HUES6 (cell line): Measurements from ENCODE around the gene NOS1AP.

Experiments used
- H3K27ac ChIP-seq: 2 replicates; pipeline ENCODE4 v1.7.0; 2013; ENCODE audit warnings: low read depth, mild to moderate bottlenecking, low read length, inconsistent platforms
- H3K27me3 ChIP-seq: 2 replicates; pipeline ENCODE4 v1.6.1; 2013; ENCODE audit warnings: low read length; ENCODE audit not compliant: control insufficient read depth, insufficient read depth
- H3K36me3 ChIP-seq: 2 replicates; pipeline ENCODE4 v1.6.1; 2013; ENCODE audit warnings: low read length; ENCODE audit not compliant: control insufficient read depth, insufficient read depth
- H3K4me1 ChIP-seq: 2 replicates; pipeline ENCODE4 v1.6.1; 2013; ENCODE audit warnings: low read length; ENCODE audit not compliant: control insufficient read depth, insufficient read depth
- H3K4me3 ChIP-seq: 2 replicates; pipeline ENCODE4 v1.5.1; 2013; ENCODE audit warnings: low read depth, low read length
- H3K9ac ChIP-seq: one replicate; pipeline ENCODE4 v1.6.1; 2013; ENCODE audit warnings: mild to moderate bottlenecking, low read length
- H3K9me3 ChIP-seq: 2 replicates; pipeline ENCODE4 v1.6.1; 2013; ENCODE audit warnings: low read depth, low read length; ENCODE audit not compliant: control insufficient read depth, insufficient read depth

The NOS1AP gene

DNA sequence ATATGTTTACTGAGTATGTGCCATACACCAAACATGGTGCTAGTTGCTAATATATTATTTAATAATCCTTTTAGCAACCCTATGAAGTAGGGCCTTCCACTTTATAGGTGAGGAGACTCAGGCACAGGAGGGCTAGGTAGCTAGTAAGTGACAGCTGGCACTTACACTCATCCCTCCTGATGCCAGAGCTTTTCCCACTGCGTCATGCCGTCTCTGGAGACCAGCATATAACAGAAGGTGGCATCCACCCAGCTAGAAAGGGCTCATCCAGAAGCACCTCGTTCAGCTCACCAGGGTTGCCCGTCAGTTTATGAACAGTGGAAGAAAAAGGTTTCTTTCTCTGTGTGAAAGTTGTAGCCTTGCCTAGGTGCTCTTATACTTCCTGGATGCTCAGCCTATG, 108.9 kb downstream of the NOS1AP start:
- Histone ChIP-seq H3K36me3 (no peaks in the 10 kb centered on the region), H3K9ac (no peak overlapping the region), H3K27ac (no peak overlapping the region)

DNA sequence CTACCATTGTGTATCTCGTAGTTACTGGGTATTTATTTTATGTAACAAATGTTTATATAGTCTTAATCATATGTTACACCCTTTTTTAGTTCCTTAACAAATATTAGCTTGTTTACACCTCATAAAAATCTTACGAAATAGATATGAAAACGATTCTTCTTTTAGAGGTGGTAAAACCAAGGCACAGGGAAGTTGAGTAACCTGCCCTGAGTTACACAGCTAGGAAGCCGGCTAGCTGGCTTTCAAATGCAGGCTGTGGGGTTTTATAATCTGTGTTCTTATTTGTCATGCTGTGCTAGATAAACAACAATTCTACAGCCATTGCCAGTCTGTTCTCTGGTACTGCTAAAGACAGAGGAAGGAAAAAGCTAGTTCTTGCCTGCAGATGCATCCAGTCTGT, 109.6 kb downstream of the NOS1AP start:
- H3K9me3 ChIP-seq = no peaks in the 10 kb centered on the region
- no peaks in the 10 kb centered on the region for H3K36me3 ChIP-seq
- H3K27me3 ChIP-seq = no peaks in the 10 kb centered on the region
- no peak overlapping the region for H3K27ac ChIP-seq
- peaks cover 49% of the 10 kb centered on the region for H3K4me1 ChIP-seq
- no peak overlapping the region for H3K4me3 ChIP-seq
- no peak overlapping the region for H3K9ac ChIP-seq

More for the DNA sequence above, 108.9 kb downstream of the NOS1AP start:
- H3K9me3 ChIP-seq = no peaks in the 10 kb centered on the region
- no peaks in the 10 kb centered on the region for H3K27me3 ChIP-seq
- peaks cover 49% of the 10 kb centered on the region for H3K4me1 ChIP-seq
- H3K4me3 ChIP-seq = no peak overlapping the region

DNA sequence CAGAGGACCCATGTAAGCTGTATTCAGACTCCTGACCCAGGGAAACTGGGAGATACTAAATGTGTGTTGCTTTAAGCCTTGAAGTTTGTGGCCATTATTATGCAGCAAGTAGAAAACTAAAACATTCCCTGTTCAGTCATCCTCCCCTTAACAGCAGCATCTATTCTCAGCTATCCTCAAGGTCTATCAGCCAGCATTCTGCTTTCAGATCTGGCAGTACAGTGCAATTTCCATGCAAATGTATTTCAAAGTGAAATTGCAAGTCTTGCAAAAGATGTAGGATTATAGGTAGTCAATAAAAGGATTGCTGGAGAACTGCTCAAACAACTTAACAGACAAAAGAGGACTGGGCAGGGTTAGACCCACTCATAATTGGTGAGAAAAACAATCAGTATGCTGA, 111.3 kb downstream of the NOS1AP start:
- Histone ChIP-seq H3K9me3 (no peaks in the 10 kb centered on the region), H3K27me3 (no peaks in the 10 kb centered on the region), H3K9ac (no peak overlapping the region), H3K27ac (no peak overlapping the region), H3K4me3 (no peak overlapping the region), H3K36me3 (no peaks in the 10 kb centered on the region), H3K4me1 (peaks cover 43% of the 10 kb centered on the region)

DNA sequence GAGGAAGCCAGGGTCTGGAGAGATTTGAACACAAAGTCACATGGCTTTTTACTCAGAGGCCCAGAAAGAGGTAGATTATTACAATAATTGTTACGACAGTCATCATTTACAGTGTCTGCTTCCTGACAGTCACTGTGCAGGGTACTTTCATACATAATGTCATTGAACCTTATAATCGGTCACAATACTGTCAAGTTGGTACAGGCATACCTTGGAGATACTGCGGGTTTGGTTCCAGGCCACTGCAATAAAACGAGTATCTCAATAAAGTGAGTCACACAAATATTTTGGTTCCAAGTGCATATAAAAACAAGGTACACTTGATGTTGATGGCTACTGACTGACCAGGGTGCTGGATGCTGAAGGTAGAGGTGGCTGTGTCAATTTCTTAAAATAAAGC, 112.6 kb downstream of the NOS1AP start:
- Histone ChIP-seq H3K9me3 (no peaks in the 10 kb centered on the region; the same call in 1 of the 2 replicates), H3K4me1 (peaks cover 34% of the 10 kb centered on the region), H3K27me3 (no peaks in the 10 kb centered on the region), H3K9ac (no peak overlapping the region), H3K4me3 (no peak overlapping the region), H3K36me3 (no peaks in the 10 kb centered on the region), H3K27ac (no peak overlapping the region)

DNA sequence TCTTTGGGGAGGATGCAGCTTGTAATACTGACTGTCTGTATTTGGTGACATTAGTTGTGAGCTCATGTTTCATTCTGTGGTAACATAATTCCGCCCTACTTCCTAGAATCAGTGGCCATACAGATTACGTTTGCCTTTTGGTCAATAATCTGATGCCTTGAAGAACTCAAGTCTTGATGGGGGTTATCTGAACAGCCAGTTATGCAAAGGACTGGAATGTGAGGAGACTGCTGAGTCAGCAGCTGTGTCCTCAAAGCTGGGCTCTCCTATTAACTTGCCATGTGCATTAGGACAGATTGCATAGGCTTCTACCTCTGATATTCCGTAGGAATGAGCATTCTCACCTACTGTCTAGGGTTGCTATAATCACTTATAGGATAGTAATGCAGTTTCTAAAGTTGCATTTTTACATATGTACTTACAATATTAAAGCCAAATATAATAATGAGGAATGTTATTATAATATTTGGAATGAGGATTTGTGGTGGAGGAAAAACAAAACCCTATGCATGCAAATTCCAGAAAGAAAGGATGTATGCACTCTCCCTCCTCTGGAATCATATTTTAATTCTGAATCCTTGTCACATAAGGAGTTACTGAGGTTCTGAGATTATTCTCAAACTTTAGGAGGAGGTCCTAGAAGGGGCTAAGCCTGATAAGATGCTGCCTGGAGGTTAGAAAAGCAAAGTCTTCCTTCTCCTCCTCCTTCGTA, 116.0 kb downstream of the NOS1AP start:
- Histone ChIP-seq H3K4me1 (peaks cover 14% of the 10 kb centered on the region), H3K36me3 (no peaks in the 10 kb centered on the region), H3K27ac (no peak overlapping the region), H3K9ac (no peak overlapping the region), H3K27me3 (no peaks in the 10 kb centered on the region), H3K9me3 (no peaks in the 10 kb centered on the region; the same call in 1 of the 2 replicates), H3K4me3 (no peak overlapping the region)

DNA sequence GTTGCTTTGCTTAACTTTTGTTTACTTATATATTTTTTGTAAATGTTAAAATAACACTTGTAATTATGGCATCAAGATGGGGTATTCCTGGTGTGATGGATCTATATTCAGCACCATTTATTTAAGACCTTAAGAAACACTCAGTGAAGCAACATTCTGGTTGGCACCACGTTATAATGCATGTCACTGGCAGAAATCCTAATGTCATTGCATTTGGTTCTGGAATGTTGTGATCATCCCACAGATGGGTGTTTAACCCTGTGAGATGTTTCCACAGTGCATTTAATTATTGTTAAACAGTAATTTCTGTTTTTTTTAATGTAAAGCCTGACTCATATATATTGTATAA, 116.5 kb downstream of the NOS1AP start:
- no peak overlapping the region for H3K27ac ChIP-seq
- no peak overlapping the region for H3K9ac ChIP-seq
- peaks cover 14% of the 10 kb centered on the region for H3K4me1 ChIP-seq
- no peaks in the 10 kb centered on the region for H3K27me3 ChIP-seq
- no peak overlapping the region for H3K4me3 ChIP-seq
- H3K9me3 ChIP-seq = no peaks in the 10 kb centered on the region; the same call in 1 of the 2 replicates
- H3K36me3 ChIP-seq = no peaks in the 10 kb centered on the region

DNA sequence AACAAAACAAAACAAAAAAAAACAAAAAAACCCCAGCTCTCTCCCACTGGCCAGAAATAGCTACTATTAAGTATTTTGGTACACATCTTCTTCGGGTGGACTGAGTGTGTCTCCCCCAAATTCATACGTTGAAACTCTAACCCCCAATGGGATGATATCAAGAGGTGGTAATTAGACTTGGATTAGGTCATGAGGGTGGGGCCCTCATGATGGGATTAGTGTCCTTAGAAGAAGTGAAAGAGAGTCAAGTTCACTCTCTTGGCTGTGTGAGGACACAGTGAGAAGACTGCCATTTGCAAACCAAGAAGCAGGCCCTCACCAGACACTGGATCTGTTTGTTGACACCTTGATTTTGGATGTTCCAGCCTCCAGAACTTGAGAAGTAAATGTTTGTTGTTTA, 116.9 kb downstream of the NOS1AP start:
- Histone ChIP-seq H3K27ac (no peak overlapping the region), H3K9ac (no peak overlapping the region), H3K9me3 (no peaks in the 10 kb centered on the region; the same call in 1 of the 2 replicates), H3K4me3 (no peak overlapping the region), H3K4me1 (peaks cover 18% of the 10 kb centered on the region), H3K36me3 (no peaks in the 10 kb centered on the region), H3K27me3 (no peaks in the 10 kb centered on the region)

DNA sequence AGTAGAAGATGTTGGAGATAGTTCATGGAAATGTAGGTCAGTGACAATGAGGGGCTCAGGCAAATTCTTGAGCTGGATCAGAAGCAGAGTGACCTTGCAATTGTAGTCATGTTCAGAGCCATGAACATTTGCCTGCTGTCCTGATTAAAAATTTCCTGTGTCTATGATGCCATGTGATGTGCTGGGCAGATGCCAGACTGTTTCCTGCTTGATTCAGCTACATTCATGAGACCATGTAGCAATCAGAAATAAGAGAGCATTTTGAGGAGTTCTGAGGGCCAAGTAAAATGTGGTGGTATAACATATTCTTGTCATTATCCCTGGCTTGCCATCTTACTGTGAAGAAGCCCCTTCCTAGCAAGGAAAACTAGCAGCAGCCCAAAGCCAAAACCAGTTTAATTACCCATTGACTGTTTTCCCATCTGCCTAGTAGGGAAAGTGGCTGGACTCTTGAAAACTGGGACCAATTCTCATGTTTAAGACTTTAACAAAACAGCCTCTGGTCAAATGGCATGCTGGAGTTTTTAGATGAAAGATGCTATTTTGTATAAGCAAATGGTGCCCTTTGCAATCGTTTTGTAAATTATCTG, 118.3 kb downstream of the NOS1AP start:
- Histone ChIP-seq H3K9me3 (no peaks in the 10 kb centered on the region; the same call in 1 of the 2 replicates), H3K27me3 (no peaks in the 10 kb centered on the region), H3K4me1 (peaks cover 30% of the 10 kb centered on the region), H3K27ac (no peak overlapping the region), H3K4me3 (no peak overlapping the region), H3K36me3 (no peaks in the 10 kb centered on the region), H3K9ac (no peak overlapping the region)

DNA sequence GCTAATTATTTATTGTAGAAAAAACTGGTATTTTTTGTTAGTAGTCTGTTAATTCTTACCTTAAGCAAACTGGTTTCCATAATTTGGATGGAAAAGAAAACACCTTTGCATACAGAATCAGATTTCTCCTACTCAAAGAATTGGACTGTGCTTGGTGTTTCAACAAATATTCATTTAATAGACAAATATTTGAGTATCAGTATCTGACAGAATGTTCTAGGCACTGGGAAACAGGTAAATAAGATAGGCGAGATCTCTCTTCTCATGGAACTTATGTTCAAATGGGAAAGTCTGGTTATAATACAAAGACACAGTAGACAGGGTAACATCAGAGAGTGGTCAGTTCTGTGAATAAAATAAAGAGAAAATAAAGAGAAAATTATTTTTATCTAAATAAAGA, 119.9 kb downstream of the NOS1AP start:
- H3K27ac ChIP-seq = no peak overlapping the region
- no peak overlapping the region for H3K9ac ChIP-seq
- no peaks in the 10 kb centered on the region for H3K27me3 ChIP-seq
- no peaks in the 10 kb centered on the region for H3K36me3 ChIP-seq
- H3K9me3 ChIP-seq = no peaks in the 10 kb centered on the region; the same call in 1 of the 2 replicates
- no peak overlapping the region for H3K4me3 ChIP-seq
- peaks cover 46% of the 10 kb centered on the region for H3K4me1 ChIP-seq

DNA sequence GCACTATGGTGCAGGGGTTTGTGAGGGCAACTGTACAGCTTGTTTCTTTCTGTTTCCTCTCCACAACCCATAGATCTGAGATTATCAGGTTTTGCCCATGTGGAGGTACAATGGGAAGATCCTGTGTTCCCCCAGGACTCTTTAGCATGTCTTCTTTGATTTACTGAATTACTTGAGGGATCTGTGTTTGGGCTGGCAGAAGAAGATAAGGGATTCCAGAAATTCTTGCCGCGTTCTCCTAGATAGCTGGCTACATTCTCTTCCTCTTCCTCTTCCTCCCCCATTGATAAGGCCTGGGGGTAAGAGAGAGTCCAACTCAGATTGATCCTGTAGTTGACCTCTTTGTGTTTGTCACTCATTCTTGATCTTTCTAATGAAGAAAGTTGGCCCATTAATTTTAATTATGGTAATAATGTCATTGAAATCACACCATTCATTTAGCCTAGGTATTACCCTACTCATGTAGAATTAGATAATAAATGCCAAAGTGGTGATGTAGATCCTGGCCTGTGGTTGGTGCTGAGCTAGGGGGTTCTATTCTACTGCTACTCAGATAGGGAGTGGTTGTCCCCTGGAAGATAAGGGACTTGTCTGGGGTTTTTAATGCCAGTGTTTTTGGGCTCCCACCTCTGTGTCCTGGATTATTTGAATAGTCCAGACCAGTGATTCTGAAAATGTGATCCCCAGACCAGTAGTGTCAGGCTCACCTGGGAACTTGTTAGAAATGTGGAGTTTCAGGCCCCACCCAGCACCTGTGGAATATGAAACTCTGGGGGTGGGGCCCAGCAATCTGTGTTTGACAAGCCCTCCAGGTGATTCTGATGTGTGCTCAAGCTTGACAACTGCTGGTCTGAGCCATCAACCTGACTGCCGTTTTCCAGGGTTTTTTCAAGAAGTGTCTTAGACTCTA, 122.2 kb downstream of the NOS1AP start:
- no peak overlapping the region for H3K9ac ChIP-seq
- no peaks in the 10 kb centered on the region for H3K36me3 ChIP-seq
- H3K9me3 ChIP-seq = no peaks in the 10 kb centered on the region
- H3K4me3 ChIP-seq = no peak overlapping the region
- H3K27me3 ChIP-seq = no peaks in the 10 kb centered on the region
- H3K4me1 ChIP-seq = peaks cover 43% of the 10 kb centered on the region
- H3K27ac ChIP-seq = no peak overlapping the region; the same call in 1 of the 2 replicates

DNA sequence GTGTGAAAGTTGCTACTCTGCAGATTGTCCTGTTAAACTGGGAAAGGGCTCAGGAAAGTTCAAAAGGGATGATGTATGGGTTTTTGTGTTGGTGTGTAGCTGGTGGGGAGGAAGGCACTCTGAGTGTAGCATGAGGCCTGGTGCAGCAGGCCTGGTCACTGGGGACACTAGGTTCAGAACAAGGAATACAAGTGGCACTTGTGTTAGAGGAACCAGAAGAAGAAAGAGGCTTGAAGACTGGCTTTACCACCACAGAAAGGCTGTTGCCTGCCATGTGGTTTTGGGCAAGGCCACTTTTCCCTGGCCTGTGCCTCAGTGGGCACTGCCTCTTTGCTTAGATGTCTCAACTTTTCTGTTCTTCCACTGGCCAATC, 122.8 kb downstream of the NOS1AP start:
- no peaks in the 10 kb centered on the region for H3K36me3 ChIP-seq
- no peak overlapping the region for H3K27ac ChIP-seq
- no peak overlapping the region for H3K9ac ChIP-seq
- H3K9me3 ChIP-seq = no peaks in the 10 kb centered on the region
- H3K4me1 ChIP-seq = peaks cover 49% of the 10 kb centered on the region
- no peaks in the 10 kb centered on the region for H3K27me3 ChIP-seq
- no peak overlapping the region for H3K4me3 ChIP-seq
